ENCODE data around the gene RASD2.

GRCh38 chr22:35597692-35598395 lies 57.2 kb downstream of the RASD2 start:
- TF ChIP-seq RAD21 (IDR thresholded peaks at IDR 0.05; ENCODE audit: low read depth), result no peak
- no peak for TF ChIP-seq CTCF (IDR thresholded peaks at IDR 0.05 in 2 of 3, conservative IDR thresholded peaks at IDR 0.05 in 1 of 3; ENCODE audit: borderline replicate concordance in 1 of 3, insufficient read depth in 1 of 3, low read depth in 2 of 3, low read length in 2 of 3)
- no peak for TF ChIP-seq EZH2 (IDR thresholded peaks at IDR 0.05)
- TF ChIP-seq EZH2phosphoT487 (IDR thresholded peaks at IDR 0.05; ENCODE audit: borderline replicate concordance), result no peak
- TF ChIP-seq POLR2A (IDR thresholded peaks at IDR 0.05; ENCODE audit: borderline replicate concordance, extremely low read depth, insufficient read depth, insufficient read length), result no peak
- TF ChIP-seq EGR1 (IDR thresholded peaks at IDR 0.05; ENCODE audit: low read depth), result no peak
- TF ChIP-seq SIN3A (IDR thresholded peaks at IDR 0.05; ENCODE audit: low read depth), result no peak
- no peak for TF ChIP-seq CEBPB (IDR thresholded peaks at IDR 0.05; ENCODE audit: low read depth)
- no peak for TF ChIP-seq SRF (IDR thresholded peaks at IDR 0.05; ENCODE audit: low read depth)
- no peak for TF ChIP-seq ZNF274 (IDR thresholded peaks at IDR 0.05; ENCODE audit: low read depth, low read length)
- no peak for TF ChIP-seq SP1 (IDR thresholded peaks at IDR 0.05; ENCODE audit: low read depth)
- TF ChIP-seq POLR2AphosphoS5 (IDR thresholded peaks at IDR 0.05; ENCODE audit: low read depth, low read length), result no peak

Data from HCT116 (cell line).